Heart left ventricle (tissue), 13 donors: ENCODE data around the gene PLPP1.

Experiments used
- POLR2A ChIP-seq, 2 donors: fragments of 450-650 bp; IDR thresholded peaks; one replicate each; pipeline ENCODE4 v1.6.1; 2017; ENCODE audit warnings: antibody characterized with exemption in 2 of 2, mild to moderate bottlenecking in 2 of 2, moderate library complexity in 2 of 2
- TF ChIP-seq, protein P1 (sequence below), 12 donors: fragments of 200-600 bp; sonication (generic) in 4 of 12; IDR thresholded peaks; one replicate each; pipeline versions ENCODE4 v1.5.0 to v1.8.0; 2018 to 2022; ENCODE audit warnings: antibody characterized with exemption in 12 of 12, mild to moderate bottlenecking in 5 of 12
- donor health status: ischemic (EF 13 %, LVEDD 7.1; RV severe dilation, severe dysfunction).
- donor health status: DM: no; HTN: yes; CAD: no.
- donor health status: DM: no; HTN: no; CAD: no.
- donor health status: ischemic (EF 25% LVEDD 6.9; RV normal size, moderate dysfunction).
- donor health status: ischemic (EF 25% LVEDD 5.7; RV mildly dilated, moderate dysfunction).
- donor health status: ischemic (EF 35%, LVEDD 5.7; RV mildly dilated, moderate dysfunction).
- donor health status: nonischemic (EF 11% LVEDD 7.7; RV severe dilation, severe dysfunction).
- donor health status: DM: yes; HTN: yes; CAD: no.
- donor health status: PGD.
- donor health status: ischemic (EF 29% LVEDD 5.4; RV normal size, mild dysfunction).
- donor health status: nonischemic (EF 23%, LVEDD 6.1; RV moderate dilation, normal function).

DNA sequence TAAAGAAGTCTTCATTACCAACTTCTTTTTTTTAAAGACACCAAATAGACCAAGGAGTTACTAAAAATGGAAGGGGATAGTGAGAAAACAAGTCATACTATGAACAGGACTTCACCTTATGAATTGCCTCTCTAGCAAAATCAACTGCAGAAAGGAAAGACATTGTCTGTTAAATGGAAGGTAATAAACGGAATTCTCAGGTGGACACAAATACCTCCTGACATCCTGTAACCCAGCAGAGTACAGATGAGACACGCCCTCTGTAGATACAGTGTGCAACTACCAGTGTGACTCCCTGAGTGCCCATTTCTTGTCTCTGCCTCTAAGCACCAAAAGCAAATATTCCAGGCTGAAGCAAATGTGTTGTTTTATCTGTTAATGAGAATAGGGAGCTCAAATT is 12.2 kb upstream of the PLPP1 start:
- no peak for TF ChIP-seq POLR2A (IDR thresholded peaks at IDR 0.05)
- TF ChIP-seq, protein P1, sequence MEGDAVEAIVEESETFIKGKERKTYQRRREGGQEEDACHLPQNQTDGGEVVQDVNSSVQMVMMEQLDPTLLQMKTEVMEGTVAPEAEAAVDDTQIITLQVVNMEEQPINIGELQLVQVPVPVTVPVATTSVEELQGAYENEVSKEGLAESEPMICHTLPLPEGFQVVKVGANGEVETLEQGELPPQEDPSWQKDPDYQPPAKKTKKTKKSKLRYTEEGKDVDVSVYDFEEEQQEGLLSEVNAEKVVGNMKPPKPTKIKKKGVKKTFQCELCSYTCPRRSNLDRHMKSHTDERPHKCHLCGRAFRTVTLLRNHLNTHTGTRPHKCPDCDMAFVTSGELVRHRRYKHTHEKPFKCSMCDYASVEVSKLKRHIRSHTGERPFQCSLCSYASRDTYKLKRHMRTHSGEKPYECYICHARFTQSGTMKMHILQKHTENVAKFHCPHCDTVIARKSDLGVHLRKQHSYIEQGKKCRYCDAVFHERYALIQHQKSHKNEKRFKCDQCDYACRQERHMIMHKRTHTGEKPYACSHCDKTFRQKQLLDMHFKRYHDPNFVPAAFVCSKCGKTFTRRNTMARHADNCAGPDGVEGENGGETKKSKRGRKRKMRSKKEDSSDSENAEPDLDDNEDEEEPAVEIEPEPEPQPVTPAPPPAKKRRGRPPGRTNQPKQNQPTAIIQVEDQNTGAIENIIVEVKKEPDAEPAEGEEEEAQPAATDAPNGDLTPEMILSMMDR (IDR thresholded peaks at IDR 0.05), result no peak
